HG03565 (cell line): Measurements from ENCODE around the gene RAB28.

Experiments
- ATAC-seq: cut with Tn5 transposase; IDR thresholded peaks from one replicate; pipeline ENCODE4 v1.9.1; 2021; ENCODE audit warnings: mild to moderate bottlenecking, moderate library complexity; ENCODE audit not compliant: unreplicated experiment

Gene RAB28

DNA sequence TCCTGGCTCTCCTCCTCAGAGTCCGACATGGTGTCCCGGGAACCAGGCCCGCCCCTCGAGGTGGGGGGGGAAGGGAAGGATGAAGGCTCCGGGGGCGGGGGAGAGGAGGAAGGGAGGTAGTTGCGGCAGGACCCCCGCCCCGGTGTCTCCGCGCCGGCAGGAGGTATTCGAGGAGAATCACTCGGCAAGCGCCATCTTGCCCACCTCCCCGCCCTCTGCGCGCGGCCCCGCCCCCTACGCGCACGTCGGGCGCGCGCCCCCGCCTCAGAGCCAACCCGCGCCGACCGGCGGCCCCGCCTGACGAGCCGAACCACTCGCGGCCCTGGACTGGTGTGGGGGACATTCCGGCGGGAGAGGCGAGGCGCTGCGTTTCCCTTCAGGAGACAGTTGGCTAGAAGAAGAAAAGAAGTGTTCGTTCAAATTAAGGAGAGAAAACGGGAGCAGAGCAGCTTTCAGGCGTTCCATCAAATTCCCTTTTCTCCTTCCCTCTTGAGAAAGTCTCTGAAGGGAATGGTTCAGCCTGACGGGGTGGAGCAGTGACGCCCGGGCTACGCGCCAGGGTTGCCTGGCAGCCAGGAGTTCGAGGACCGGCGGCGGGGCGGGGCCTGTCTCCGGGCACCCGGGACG, at the start of gene RAB28:
RAB28 (minus strand) TSS at position 219 of the 627 bp plus-strand sequence.
- ATAC-seq, result peak; percentile 91

DNA sequence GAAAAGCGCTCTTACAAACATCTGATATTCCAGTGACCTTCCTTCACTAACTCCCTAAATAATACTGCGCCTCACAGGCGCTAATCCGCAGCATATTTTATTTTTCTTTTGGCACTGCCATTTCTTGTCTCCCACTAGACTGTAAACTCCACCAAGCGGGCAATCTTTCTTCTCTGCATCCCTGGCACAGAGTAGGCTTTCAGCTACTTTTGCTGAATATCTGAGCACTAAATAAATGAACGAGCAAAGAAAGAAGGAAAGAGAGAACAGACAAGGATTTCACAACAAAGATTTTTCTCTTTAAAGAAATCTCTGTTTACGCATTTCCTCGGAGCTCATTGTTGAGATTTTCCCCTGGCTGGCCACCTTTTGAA, 47.5 kb upstream of the RAB28 start:
- ATAC-seq, result no peak

DNA sequence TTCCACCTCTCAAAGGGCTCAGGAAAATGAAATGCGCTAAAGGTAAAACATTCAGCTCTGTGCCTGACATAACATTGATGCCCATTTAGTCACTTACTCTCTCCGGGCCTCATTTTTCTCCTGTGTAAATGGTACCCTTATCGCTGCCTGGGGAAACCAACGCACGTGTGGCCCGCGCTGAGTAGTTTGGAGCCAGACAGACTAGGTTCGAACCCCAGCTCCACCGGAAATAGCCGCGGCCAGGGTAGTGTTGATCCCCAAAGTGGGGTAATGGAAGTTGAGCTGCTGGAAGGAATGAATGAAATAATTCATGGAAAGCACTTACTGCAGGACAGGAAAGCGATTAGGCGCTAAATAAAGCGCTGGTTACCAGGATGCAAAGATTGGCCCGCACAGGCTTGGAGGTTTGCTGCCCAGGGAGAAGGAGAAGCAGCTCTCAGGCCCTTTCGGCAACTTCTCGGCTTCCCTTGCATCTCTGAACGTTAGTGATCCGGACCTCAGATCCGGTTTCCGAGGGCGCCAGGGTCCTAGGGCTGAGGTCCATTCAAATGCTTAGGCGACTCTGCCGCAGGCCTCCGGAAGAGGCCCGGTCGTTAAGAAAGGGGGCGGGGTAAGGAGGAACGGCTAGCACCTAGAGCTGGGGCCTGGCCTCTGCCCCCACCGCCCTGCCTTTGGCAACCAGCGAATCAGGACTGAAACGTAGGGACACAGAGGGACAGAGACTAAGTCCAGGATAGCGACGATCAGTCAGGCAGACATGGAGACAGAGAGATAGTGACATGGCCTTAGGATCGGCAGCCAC, 46.9 kb upstream of the RAB28 start:
- ATAC-seq, result no peak

DNA sequence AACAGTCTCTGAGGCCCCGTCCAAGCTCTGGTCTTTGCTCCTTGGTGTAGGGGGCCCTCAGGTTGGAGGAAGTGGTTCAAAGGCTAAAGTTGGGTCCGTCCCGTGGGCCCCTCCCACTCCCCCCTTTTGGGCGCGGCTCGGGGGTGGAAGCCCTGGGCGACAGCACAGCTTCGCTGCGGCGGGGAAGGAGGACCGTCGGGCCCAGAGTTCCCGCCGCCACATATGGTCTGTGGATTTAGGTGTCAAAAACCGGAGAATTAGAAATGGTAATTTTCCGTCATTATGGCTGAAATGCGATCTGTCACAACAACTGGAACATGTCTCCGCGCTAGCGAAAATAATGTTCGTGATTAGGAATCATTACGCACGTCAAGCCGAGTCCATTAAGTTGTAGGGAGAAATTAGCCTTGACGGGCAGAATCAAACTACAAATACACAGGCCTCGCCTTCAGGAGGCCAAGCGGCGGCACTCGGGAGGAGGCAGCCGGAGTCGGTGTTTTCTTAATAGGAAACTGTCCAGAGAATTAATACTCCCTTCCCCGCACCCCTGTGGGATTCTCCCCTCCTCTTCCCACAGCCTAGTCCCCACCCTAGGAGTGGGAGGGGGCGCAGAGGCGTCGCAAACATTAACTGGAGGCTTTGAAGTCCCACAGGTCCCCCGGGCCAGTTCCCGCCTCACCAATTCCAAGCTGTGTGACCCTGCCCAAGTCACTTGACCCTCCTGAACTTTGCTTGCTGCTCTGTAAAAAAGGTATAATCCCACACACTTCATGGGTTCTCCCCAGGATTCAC, 45.2 kb upstream of the RAB28 start:
- ATAC-seq, result no peak

DNA sequence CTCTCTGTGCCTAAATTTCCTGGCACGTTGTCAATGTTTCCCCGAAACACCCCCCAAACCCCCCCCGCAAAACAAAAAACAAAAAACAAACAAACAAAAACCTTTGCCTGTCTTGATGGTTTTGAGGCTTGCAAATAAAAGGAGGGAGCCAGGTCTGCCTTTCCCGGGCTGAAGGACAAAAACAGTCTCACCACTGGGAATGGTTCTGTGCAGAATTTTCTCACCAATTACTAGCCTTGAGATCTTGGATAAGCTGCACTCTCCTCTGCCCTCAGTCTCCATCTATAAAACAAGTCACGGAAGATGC, 44.6 kb upstream of the RAB28 start:
- no peak for ATAC-seq

DNA sequence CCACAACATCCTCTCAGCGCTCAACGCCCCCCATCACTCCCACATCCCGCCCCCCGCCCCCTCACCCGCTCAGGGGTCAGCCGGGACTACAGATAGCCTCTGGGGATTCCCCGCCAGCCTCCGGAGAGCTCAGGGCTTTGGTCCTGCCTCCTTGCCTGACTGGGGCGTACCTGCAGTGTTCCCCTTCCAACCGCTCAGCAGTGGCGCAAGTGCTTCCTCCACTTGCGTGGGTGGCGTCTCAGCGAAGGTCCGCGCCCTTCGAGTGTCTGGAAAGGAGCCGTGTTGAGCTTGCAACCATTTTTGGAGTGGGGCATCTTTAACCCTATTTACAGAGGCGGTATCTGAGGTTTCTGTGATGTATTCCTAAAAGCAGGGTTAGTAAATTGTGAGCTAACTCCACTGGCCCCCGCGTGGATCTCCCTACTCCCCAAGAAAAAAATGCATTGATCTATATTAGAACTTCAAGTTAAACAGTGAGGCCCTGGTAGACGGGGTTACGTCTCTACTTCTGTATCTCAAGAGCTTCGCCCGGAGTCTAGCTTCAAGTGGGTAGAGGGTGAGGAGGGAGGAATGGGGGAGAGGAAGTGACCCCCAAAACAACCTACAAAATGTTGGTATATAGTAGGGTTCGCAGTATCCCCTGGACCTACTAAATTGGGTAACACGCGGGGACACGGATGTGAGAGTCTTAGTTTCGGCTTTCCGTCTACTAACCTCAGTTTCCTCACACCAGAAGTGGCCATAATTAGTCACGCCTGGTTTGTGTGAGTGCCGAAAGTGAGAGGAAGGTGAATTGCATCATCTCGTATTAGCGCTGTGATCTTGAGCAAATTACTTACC, 44.1 kb upstream of the RAB28 start:
- peak; percentile 76 for ATAC-seq

DNA sequence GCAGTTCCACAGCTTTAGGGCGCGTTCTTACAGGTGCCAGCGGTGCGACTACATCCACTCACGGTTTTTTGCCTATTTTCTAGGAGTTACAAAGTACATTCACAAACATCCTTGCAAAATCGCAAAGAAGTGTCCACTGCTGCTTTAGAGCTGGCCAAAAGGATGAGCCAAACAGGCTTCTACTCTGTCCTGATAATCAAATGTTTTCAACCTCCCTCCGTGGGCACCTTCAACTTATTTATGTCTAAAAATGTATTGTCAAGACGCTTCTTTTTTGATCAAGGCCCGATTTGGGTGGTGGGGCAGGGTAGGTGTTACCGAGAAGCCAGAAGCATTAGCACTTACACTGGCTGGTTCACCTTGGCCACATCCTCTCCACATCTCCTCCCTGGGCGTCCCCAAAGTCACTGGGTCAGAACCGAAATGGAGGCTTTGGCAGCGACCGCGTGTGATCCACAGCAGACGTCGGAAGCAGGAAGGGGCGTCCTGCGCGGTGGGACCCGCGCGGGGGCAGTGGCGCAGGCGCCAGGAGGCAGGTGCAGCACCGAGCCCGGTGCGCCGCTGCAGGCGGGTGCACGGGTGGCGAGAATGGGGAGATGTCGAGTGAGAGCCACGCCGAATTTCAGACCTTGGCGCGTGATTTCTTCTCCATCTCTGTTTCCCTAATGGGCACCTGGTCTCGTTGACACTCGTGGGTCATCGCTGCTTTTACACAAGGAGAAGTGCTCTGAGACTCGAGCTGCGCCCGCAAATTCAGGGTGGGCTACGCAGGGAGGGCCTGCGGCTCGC, 43.2 kb upstream of the RAB28 start:
- no peak for ATAC-seq

DNA sequence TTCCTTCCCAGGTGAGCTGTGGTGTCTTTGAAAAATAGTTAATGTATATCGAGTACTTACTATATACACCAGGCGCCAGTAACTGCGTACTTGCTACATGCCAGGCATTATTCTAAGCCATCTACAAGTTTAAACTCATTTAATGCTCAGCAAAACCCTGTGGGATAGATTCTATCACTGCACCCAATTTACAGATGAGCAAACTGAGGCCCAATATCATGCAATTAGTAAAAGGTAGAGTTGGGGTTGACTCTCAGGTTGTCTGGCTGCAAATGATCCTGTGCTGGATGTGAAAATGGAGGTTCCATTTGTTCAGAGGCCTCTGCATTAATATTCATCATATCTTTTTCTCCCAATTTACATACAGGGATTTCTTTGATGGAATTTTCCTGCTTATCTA, 42.5 kb upstream of the RAB28 start:
- no peak for ATAC-seq

DNA sequence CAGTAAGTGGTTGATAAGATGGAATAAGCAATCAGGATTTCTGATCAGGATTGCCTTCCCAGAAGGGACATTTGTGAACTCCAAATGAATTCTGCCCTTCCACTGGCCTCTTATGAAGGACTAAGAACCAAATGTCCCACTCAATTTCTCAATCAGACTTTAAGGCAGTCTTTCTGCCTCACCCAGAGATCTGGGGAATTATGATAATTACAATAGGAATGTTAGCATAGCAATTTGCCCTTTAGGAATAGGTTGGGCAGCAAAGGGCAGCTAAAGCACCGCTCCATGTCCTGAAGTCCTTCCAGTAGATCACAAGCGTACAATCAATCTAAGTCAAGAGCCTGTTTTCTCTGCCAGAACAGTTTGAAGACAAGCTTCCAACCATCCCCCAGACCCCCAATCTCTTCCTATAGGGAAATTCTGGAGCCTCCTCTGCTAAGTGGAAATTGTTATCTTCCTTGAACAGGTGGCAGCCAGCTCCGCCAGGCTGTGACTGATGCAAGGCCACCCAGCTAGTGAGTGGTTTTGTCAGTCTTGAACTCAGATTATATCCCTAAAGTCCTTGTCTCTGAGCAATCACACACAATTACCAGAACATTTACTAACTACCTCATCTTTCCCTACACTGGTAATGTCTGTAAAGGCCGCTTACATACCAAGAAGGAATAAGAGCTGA, 41.6 kb upstream of the RAB28 start:
- ATAC-seq, result no peak

DNA sequence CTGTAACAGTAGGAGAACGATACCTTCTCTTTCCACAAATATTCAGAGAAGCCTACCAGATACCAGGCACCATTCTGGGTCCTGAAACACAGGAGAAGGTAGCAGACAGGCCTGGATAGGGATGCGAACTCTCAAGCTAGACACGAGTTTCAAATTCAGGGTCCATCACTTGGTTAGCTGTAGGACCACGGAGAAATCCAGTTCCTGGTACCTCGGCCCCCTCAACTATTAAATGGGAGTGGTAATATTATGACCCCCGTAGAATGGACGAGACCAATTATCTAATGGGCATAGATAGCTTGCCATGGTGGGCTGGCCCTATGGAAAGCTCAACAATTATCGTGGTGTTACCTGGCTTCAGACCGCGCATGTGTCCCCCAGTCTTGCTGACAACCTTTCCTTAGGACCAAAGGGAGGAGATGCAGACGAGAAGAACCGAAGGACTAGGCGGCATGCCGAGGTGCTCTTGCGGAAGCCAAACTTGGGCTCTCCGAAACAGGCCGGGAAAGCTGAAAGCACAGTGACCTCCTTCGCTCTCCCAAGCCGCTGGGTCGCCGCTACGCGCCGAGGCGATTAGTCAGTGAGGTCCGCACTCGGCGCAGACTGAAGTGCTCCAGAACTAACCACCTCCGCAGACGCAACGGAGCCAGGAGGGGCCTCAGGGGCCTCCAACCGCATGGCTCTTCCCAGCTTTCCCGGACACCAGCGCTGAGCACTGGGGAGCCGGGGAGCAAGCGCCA, 40.5 kb upstream of the RAB28 start:
- no peak for ATAC-seq

DNA sequence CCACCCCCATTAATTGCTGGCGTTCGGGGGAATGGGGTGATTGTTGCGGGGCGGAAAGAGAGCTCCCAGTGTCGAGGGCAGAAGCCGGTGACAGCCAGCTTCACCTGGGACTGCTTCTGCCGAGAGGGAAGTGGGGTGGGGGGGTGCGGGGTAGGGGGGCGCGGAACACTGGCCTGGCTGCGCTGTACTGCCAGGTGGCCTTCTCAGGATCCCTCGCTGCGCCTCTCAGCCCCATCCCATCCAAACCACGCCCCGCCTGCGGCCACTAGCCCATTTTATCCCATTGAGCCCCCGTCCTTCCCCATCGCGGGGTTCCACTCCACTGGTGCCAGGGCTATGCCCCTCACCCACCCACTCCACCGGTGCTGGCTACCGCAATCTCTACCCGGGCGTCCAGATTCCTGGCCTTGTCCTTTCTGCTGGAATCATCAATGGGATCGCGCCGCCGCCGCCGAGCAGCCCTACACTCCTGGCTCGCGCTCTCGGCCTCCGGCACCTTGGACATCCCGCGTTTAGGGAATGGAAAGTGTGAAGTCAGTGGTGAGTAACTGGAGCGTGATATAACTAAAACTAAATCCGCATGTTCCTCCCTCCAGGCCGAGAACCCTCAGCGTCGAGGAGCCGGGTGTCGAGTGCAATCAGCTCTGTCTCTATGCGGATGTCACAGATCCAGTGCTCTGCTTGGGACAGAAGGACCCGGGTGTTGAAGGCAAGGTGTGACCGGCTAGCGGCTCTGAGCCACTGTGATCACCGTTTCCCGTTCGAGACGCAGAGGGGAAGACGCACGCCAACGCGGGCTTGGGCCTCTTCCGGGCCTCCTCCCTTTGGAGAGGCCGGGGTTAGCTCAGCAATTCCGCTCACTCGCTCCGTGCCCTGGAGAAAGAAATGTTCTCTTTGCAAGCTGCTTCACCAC, 39.7 kb upstream of the RAB28 start:
- ATAC-seq, result no peak

DNA sequence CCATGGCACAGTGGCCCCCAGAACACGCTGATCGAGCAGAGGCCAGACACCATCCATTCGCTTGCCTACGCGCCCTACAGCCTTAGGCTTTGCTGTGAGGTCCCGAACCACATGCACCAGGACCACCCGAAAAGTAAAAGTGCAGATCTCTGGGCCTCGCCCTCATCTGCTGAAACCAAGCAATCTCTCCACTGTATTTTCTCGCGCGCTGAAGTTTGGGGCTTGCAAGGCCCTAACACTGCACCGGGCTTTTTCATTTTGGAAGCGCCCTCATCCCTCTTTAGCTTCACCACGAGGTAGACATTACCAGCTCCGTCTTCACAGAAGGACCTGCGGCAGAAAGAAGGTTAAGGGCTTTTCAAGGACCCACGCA, 39.0 kb upstream of the RAB28 start:
- no peak for ATAC-seq

DNA sequence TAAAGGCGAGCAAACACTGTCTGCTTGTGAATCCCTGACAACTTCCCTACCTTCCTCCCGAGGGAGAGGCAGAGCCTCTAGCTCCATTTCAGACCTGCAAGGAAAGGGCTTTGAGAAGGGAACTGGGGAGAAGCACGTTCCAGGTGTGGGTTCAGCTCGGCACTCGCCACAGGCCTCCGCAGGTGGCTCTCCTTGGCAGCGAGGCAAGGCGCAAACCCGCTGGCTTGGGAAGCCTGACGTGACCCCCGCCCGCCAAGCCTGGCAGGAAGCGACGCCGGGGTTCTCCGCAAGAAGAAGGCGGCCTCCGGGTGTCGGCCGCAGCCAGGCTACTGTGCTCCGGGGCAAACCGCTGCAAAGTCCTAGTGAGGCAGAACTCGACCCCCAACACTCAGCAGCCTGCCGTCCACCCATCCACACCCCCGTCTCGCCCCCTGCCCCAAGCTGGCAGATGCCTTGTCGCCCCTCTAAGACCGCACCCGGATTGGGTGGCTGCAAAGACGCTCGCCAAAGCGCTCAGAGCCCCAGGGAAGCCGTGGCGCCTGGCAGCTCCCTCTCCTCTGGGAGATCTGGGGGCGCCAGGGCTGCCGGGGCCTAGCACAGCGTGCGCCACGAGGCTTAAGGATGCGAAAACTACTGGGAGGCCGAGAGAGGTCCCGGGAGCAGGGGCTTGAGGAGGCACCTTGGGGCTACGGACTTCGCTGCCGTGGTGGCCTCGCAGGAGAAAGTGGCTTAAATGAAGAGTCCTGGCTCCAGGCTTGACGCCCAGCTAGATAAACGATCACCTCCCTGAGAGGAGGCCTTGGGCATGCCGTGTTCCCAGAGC, 38.4 kb upstream of the RAB28 start:
- ATAC-seq, result no peak

DNA sequence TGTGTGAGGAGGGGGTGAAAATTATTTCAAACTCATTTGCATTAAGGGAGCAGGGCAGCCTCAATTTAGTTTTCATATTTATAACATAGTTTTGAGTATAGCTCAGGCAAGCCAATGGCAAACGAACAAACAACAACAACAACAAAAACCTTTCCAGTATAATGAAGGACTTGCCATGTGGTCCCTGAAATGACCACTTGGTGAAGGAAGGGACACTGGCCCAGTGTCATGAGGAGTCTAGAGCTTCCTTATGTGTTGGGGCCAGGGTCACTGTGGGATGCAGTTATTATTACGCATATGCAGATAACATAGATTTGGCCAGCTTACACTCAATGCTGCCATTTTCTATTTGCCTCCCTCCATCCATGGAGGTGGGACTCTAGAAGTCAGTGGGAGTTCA, 36.9 kb upstream of the RAB28 start:
- ATAC-seq, result no peak

DNA sequence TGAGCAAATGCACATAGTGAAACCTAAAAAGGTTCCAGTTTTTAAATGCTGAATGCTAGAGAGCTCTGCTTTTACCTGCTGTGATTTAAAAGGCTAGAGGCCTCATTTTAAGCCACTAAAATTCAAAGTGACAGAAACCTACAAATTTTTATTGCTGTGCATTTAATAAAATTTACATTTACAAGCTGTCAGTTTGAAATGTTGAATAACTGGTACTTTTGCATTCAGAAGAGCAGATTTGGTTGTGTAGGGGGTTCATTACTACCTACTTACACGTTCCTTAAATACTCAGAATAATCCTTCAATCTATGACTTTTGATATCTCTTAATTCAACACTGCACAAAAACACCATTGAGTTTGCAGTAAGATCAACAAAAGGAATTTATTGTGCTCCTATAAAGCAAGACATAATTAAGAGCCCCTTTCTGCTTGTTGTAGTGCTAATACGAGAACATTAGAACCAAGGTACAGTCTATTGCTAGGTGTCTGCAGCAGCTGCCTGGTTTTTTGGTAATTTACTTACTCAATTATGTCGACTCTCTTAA, 32.2 kb upstream of the RAB28 start:
- no peak for ATAC-seq

DNA sequence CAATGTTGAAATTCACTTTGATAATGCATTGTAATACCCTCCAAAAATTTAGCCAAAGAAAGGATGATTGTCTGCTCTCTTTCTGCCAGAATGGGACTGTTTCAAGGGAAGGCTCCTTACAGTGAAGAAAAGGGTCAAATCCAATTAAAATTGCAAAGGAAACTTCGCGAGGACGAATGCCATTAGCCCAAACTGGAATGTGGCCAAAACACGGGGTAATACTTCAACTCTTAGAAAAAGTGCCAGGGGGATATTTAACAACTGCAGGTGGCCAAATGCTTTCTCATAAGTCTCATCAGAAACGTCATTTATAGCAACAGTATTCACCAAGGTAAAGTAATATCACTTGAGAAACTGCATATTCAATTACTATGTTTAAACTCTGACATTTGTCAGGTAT, 31.1 kb upstream of the RAB28 start:
- ATAC-seq, result no peak

DNA sequence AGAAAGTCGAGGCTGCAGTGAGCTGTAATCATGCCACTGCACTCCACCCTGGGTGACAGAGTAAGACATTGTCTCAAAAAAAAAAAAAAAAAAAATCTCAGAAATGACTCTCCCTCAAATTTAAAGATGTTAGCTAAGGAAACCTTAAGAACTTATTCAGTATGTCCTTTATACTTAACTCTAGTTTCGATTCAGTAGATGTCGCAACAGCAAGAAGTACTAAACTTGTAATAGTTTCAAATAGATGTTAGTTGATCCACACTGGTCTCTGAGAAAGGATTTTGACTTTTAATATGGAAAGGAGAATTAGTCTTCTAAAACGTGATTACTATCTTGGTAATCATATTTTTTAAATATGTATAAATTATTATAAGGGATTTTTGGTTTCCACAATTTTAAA, 30.6 kb upstream of the RAB28 start:
- no peak for ATAC-seq
